MV-4-11 (cell line): ENCODE data around the gene MTUS2.

Source experiments
- DNase-seq: peaks from one replicate; lab custom pipeline; 2025; lab: John Stamatoyannopoulos, UW

Gene MTUS2

DNA sequence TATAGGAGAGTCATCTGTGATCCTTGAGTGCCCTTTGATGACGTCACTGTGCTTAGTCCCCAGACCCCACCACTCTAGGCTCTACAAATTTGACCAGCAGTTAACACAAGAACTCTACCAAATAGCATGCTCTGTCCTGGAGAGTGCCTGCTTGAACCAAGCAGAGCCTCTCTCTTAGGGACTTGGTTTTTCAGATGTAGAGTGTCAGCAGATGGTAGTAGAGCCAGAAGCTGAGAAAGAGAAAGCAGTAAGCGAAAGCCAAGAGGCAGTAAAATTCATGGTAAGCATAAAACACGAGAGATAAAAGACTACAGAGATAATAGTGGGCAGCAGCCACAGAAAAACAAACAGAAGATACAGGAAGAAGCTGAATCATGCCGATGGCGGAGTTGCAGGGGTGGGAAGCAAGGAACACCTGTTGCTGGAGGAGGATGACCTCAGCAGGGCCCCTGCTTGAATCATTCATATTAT lies 582.1 kb downstream of the MTUS2 start:
- DNase-seq, result no peak

DNA sequence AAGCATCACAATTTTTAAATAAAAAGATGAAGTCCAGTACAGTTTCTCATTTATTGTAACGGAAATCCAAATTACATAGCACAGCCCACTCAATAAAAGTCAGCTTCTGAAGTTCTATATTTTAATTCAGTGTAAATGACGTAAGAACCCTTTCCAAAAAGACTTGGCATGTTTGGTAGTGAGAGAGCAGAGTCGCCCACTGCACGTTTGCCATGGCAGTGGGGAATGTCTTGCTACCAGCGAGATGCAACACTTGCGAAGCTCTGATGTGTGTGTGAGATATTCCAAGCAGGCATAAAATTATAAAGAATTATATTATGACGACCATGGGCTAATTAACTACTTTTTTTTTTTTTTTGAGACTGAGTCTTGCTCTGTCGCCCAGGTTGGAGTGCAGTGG lies 585.3 kb downstream of the MTUS2 start:
- DNase-seq, result no peak

DNA sequence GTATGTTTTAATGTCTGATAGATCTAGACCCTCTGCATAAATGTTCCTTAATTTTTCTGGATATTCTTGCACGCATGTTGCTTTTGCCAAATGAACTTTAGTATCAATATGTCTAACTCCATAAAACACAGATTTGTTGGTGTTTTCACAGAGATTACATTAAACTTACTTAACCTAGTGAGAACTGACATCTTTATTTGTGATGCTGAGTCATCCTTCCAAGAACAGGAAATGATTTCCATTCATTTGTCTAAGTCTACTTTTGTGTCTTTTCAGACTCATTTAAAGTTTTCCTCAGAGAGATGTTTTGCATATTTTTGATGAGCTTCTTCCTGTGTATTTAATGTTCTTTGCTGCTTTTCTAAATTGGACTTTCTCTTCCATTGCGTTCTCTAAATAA lies 591.3 kb downstream of the MTUS2 start:
- peak; percentile 18 for DNase-seq

DNA sequence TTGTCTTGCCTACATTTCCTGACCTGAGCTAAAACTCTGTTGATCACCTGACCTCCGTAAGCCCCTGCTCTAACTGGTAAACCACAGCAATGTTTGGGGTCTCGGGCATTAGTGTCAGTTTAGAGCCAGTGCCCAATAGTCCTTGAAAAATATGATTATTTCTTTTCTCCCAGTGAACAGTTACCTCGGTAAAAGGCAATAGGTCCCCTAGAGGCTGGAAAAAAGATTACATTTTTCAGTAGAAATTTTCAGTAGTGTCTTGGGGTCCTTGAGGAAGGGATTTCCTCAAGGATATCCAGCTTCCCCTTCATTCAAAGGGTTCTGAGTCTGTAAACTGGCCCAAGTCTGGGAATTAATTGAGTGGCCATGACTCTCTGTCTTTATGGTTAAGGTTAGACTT lies 597.9 kb downstream of the MTUS2 start:
- no peak for DNase-seq

DNA sequence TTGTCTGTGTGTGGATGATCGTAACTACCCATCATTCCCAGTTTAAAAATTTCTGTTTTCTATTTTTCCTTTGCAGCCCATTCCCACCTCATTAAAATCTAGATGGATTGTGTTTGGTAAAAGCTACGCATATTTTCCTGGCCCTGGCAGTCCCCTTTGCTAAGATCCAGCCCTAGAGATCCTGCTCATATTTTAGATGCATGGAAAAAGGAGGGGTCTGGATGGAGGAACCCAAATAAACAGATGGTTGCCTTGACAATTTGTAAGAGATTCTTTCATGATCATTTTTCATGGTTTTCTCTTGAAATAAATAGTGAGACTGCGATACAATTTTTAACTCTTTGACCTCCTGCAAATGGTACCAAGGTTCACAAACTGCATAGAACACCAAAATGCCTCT lies 601.0 kb downstream of the MTUS2 start:
- DNase-seq, result no peak

DNA sequence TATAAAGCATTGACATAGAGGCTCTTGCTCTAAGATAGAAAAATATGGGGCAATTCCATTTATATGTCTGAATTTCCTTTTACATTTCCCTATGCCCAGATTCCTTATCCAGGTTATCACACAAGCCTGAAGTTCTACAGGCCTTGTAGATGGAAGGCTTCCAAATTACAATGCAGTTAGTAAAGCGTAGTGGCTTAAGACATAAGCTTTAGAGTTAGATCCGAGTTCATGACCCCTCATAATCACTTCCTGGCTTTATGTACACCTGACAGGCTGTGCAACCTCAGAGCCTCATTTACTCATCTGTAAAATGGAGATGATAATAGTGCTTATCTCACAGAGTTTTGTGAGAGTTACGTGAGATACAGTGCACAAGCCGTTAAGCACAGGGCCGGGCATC lies 601.9 kb downstream of the MTUS2 start:
- no peak for DNase-seq

DNA sequence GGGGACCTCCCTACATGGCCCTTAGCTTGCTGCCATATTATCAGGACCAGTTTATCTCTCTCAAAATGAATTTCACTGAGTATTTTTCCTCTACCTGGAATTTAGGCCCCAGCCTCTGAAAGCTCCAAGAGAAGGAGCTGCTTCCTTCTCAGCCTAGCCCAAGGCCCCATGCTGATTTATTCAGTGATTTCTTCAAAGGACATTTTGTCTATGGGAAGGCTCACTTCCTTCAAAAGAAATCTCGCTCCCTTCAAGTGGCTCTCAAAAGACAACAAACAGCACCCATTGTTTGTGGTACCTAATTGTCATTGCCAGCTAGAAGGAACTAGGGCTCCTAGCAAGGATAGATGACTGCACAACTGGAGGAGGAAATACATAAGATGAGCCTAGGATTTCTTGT lies 602.9 kb downstream of the MTUS2 start:
- DNase-seq, result no peak

DNA sequence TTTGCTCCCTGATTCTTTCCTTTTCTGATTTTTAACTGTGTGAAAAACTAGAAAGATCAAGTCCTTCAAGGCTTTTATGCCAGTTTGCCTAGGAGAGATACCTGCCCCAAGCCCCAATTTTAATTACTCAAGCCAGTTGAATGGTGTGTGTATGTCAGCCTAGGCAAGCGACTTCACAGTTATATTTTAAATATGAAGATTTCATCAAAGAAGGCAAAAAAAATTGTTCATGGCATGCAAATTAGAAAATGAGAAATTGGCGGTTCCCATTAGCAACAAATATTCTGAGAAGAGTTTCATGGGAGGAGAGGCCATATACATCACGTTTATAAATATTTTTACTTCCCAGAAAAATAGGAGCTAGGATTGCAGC lies 607.8 kb downstream of the MTUS2 start:
- no peak for DNase-seq

DNA sequence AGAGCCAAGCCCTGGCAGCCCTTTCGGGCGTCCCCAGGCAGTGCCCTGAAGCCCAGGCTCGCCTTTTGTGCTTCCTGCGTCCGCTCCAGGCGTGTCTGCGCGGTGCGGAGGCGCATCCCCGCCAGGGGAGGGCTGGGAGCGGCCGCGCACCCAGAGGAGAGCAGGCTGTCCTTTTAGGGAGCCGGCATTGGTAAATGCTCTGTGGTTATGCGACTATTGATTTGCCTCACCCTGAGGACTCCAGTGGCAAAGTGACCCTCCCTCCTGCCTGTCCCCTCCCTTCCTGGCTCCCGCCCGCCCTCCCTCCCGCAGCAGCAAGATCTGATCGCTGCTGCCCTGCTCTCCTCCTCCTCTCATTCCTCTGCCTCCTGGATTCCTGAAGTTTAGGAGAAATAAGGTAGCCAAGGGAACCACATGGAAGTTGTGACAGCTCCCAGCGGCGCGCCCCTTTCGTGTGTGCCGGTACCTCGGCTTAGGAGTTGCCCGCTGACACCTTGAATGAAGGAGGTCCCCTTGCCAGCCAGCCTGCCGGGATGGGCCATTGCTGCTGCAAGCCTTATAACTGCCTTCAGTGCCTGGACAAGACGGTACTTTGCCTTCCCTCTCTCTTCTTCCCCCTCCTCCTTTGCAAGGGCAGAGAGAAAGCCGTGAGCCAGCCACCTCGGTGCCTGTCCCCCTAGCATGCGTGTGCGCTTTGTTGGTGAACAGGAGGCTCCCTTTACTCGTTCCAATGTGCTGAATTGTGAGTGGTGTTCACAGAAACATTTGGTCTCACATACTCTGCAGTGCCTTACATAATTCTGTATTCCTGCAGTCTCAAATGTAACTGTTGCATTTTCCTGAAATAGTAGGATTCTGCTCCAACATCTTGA lies 608.4 kb downstream of the MTUS2 start:
- DNase-seq, result no peak

DNA sequence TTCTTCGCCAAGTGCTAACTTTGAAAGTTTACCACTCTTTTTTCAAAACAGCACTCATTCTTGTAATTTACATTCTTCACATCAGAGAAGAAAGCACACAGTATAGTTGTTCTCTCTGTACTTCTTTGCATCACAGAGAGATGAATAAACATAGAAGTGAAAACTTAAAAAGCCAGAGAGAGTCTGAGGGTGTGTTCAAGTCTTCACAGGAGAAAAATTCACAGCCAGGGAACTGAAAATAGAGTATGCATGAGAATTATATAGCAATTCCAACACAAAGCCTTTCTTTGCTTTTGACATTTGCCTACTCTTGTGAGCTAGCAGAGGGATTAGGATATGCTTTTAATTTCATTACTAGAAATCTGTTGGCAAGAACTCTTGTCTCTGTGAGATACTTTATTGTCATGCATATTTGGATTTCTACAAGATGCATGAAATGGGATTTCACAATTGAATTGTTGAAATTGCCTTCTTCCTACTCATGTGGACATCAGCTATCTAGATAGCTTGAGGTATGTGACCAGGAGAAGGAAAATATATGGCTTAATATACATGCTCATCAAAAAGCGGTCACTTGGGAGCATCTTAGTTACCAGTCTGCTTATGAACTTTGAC lies 609.3 kb downstream of the MTUS2 start:
- DNase-seq, result no peak

DNA sequence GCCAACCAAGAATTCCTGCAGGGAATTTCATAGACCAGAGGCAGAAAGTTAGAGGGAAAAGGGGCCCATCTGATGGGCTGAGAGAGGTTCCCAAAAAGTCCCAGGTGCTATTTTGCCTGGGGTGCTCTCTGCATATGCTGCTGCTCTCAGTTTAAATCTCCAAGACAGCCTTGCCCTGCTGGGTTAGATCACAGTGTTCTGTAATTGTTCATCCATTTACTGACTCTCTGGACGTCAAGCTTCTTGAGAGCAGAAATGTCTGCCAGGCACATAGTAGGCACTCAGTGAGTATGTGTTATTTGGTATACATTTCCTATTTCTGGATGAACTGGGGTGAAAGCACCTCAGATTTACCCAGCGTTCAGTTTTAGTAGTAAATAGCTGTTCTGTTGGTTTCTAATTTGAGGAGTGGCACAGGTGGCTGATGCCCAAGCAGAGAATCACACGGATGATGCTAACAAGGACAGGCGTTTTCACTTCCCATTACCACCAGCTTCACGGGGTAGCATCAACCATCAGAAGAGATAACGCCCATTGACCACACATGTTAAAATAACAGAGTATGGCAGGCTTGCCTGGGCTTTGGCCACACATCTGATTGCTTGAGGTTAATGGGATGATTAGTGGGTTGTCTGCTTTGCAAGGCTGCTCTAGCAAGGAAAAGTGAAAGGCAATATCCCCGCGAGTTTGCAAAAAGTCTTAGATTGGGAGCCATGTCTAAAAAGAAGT lies 614.2 kb downstream of the MTUS2 start:
- peak; percentile 66 for DNase-seq

DNA sequence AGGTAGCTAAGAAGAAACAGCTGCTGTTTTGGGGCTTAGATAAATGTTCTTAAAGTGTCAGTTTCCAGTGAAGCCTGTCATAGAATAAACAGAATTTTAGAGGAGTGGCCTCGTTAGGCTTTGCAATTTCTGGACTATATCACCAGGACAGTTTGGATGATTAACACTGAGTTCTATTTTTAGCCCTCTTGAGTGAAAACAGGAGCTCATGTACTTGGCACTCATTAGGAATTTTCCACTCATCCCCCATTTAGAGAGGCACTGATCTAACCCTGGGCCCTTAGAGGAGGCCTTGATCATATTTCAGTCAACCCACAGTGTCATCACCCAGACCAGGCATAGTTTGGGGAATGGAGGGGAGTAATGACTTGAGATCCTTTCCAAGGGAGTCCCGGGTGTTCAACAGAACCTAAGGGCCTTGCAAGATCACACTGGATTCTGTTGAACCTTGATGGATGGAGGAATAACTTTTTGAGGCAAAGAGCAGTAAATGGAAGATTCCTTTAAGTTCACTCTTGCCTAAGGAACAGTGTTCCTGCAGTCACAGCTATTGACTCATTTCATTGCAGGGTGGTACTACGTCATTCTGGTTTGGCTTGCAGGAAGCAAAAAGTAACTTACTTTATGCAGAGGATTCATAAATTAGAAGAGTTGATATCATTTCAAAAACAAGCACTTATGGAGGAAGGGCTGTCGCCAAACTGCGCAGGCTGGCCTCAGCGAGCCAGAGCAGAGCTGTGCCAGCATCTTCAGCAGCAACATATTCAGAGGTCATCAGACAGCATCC lies 615.2 kb downstream of the MTUS2 start:
- DNase-seq, result no peak

DNA sequence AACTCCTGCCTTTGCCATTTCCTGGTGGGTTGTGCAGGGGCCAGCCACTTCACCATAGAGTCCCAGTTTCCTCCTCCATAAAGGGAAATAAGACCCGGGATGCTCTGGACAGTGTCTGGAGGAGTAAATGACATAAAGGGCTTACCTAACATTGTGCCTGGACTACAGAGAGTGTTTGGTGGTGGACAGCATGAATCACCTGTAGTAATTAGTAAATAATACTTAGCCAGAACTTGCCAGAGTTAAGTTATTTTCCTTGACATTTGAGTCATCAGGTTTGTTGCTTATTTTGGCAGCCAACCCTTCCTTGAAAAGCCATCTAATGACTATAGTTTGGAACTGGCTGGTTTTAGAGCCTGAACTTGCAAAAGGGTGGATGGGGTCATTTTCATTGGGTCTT lies 616.2 kb downstream of the MTUS2 start:
- no peak for DNase-seq

DNA sequence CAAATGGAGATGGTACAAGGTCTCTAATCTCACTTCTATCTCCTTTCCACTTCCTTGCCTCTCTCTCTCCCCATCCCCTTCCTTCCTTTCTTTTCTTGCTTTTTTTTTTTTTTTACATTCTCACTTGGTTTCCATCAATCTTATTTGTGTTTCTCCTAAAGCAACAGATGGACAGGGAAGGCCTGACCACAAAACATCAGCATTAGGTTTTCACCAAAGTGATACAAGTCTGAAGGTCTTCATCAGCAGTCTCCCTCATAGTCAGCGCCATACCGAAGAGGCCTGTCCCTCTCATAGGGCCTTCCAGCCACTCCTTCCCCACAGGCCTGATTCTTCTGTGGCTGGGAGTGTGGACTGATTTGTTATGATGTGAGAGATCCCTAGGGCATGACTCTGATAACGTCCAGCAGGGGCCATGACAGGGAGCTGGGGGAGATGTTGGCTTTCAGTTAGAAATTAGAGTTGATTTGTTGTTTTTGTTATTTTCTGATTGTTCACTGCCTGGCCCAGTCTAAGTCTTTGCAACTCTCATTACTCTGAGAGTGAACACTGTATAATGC lies 616.7 kb downstream of the MTUS2 start:
- no peak for DNase-seq

DNA sequence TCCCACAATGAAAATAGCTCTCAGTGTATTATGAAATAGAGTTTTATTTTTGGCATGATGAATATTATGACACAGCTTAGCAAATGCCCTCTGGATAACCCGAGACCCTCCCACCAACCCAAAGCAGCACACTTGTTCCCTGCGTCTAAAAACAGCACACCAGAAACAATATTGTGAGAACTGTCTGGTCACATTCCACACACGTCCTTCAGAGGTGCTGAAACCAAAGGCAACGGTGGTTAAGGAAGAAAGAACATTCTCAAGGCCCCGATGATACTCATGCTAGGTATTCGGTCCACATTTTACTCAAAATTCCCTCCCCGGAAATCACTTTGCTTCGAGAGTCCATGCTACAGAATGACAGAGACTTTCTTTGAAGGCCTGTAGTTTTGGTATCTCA lies 618.6 kb downstream of the MTUS2 start:
- DNase-seq, result peak; percentile 32

DNA sequence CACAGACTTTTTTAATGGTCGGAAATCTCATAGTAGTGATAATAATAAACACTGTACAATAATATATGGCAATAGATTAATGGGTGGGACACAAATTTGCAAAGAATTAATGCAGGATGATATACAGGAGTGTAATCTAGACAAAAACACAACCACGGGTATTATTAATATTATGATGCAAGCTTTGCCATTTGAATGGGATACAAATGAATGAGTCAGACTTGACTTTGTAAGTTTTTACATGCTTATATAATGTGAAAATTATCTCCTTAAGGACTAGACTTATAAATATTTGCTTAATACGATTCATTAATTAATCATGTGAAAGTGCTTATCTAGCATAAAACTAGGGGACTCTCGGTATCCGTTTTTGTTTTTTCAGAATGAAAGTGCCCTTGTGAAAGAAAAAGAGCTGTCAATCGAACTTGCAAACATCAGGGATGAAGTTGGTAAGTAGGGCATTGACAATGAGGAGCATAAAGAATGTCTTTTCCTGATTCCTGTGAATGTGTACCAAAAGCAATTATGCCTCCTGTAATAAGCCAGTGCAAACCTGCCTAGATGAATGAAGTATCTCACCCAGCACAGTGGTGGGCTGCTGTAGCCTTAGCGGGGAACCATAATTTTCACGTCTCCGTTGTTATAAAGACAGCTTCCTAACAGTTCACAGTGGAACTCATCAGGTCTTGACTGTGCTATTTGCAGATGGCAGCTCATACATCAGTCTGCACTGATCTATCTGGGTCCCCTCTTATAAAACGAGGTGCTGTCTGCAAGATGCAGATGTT lies 619.7 kb downstream of the MTUS2 start:
- DNase-seq, result no peak

DNA sequence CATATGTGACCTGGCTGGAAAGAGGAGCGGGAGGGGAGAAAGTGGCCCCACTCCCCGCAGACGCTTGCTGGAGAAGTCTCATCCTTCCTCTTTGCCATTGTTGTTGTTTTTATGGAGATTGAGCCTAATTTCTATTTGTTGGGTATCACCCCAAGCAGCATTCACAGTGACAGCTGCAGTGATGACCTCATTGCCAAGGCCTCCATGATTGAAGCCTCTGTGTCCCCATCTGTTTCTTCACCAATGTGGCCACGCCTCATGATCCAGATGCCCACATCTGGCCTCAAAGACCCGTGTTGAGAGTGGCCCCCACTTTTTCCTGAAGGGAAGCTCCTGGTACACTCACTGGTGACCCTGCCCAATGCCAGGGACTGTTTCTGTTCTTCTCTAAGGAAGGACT lies 621.2 kb downstream of the MTUS2 start:
- no peak for DNase-seq

DNA sequence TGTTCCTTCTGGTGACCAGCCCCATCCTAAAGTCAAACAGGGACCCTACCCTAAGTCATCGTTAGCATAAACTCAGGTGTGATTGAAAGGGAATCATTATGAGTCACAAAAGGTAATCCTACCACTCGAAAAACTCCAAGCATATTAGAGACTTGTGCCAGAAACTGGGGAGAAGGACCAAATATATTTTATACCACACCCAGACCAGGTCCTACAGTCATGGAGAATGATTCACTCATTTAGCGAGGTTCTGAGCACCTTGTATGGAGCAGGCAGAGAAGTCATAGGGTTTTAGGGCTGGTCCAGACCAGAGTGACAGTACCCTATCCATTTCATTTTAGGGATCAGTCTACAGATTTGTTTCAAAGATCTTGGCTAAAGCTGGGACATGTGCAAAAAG lies 625.9 kb downstream of the MTUS2 start:
- DNase-seq, result no peak

DNA sequence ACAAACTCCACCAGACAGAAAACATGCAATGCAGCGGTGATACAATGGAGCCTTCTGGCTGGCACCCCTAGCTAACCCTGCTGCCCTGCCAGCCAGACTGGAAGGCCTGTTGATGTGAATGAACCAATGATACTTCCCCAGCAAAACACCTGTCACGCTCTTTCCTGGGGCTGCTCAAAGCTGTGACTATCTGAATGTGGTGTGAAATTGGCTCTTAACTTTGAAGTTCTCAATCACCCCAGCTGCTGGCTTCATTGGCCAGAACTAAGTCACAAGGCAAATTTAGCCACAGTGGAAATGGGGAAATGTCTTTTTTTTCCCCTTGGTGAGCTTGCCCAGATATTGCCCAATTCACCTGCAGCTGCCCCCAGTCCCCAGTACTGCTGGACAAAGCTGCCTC lies 628.0 kb downstream of the MTUS2 start:
- DNase-seq, result peak; percentile 69

DNA sequence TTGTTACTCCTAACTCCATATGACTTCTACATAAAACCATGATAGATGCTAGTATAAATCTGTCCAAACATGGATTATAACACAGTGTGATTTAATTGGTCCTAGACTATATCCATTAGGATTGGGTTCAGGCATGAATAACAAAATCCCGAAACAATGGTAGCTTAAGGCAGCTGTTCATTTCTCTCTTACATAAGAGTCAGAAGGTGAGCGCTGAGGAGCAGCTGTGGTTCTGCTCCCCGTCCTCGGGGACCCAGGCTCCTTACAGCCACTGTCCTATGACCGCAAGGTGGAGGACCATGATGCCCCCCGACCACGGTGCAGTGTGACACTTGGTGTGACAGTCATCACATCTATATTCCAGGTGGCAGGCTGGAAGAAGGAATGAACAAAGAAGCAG lies 629.6 kb downstream of the MTUS2 start:
- no peak for DNase-seq

DNA sequence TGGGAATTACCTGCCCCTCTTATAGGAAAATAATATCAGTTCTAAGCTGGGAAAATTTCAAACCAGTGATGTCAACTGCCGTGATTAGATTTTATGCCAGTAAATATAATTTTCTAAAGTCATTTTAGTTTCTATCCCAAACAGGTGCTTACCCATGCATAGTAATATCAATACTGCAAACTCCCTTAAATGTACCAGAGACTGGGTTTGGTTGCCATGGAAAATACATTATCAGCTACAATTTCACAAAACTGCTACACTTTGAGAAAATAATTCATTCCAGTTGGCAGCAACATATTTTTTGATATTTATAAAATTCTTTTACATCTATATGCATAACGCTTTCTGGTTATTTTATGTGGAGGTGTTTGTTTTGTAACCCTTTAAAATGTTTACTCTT lies 631.8 kb downstream of the MTUS2 start:
- no peak for DNase-seq
